Measurements from ENCODE around the gene STOX2.
"Not testable (repeated sequence)": the region's sequence is repeated elsewhere in the genome, so short reads cannot be mapped to it uniquely, and the experiment has no call there.

The STOX2 gene

GRCh38 chr4:183941964-183942363 lies 36.9 kb downstream of the STOX2 start:
- no peak for DNase-seq (ENCODE audit: low read depth)
- TF ChIP-seq CTCF (IDR thresholded peaks at IDR 0.05; ENCODE audit: insufficient read depth, low read depth, low read length, missing control alignments) = no peak
- no peak overlapping the region for H3K4me3 ChIP-seq (ENCODE audit: low read depth, low read length)

- TF ChIP-seq CTCF (IDR thresholded peaks at IDR 0.05; ENCODE audit: insufficient read depth, low read depth, low read length, missing control alignments) = no peak
- H3K4me3 ChIP-seq (ENCODE audit: low read depth, low read length) = no peak overlapping the region
- no peak for DNase-seq (ENCODE audit: low read depth)
Measured at GRCh38 chr4:183945741-183946140, 40.6 kb downstream of the STOX2 start.

- no peak for TF ChIP-seq CTCF (IDR thresholded peaks at IDR 0.05; ENCODE audit: insufficient read depth, low read depth, low read length, missing control alignments)
- DNase-seq (ENCODE audit: low read depth) = no peak
- no peak overlapping the region for H3K4me3 ChIP-seq (ENCODE audit: low read depth, low read length)
Measured at GRCh38 chr4:183950536-183950935, 45.4 kb downstream of the STOX2 start.

GRCh38 chr4:183952652-183953051 lies 47.5 kb downstream of the STOX2 start:
- H3K4me3 ChIP-seq (ENCODE audit: low read depth, low read length); DNase-seq (ENCODE audit: low read depth): not testable (repeated sequence)

GRCh38 chr4:183959319-183960045 lies 54.4 kb downstream of the STOX2 start:
- H3K4me3 ChIP-seq (ENCODE audit: low read depth, low read length) = no peak overlapping the region
- no peak for TF ChIP-seq CTCF (IDR thresholded peaks at IDR 0.05; ENCODE audit: insufficient read depth, low read depth, low read length, missing control alignments)
- DNase-seq (ENCODE audit: low read depth) = no peak

GRCh38 chr4:183960046-183960420 lies 54.9 kb downstream of the STOX2 start:
- TF ChIP-seq CTCF (IDR thresholded peaks at IDR 0.05; ENCODE audit: insufficient read depth, low read depth, low read length, missing control alignments) = no peak
- no peak overlapping the region for H3K4me3 ChIP-seq (ENCODE audit: low read depth, low read length)
- no peak for DNase-seq (ENCODE audit: low read depth)

GRCh38 chr4:183960962-183961541 lies 55.9 kb downstream of the STOX2 start:
- H3K4me3 ChIP-seq (ENCODE audit: low read depth, low read length) = no peak overlapping the region
- no peak for TF ChIP-seq CTCF (IDR thresholded peaks at IDR 0.05; ENCODE audit: insufficient read depth, low read depth, low read length, missing control alignments)
- DNase-seq (ENCODE audit: low read depth) = no peak
